SK-N-MC (cell line): ENCODE results near the gene KIF21B.

Source experiments
- DNase-seq: peaks from one replicate; pipeline ENCODE4 v3.0.0-alpha.2; 2011; ENCODE audit warnings: low read depth, low spot score
- H3K27ac ChIP-seq: fragments of 200-600 bp; sonication (generic); 2 replicates; pipeline ENCODE4 v1.5.1; 2016; ENCODE audit warnings: mixed run types
- H3K36me3 ChIP-seq: fragments of 200-600 bp; sonication (generic); 2 replicates; pipeline ENCODE4 v1.6.1; 2017; ENCODE audit warnings: antibody characterized with exemption, low read length, mixed read lengths; ENCODE audit not compliant: insufficient read depth
- H3K4me3 ChIP-seq: fragments of 200-600 bp; sonication (generic); 2 replicates; pipeline ENCODE4 v1.5.1; 2016
- H3K9ac ChIP-seq: fragments of 200-600 bp; sonication (generic); 2 replicates; pipeline ENCODE4 v1.8.0; 2017; ENCODE audit warnings: mixed run types, mixed read lengths; ENCODE audit not compliant: insufficient read length
- H3K9me3 ChIP-seq: fragments of 200-600 bp; sonication (generic); 2 replicates; pipeline ENCODE4 v1.6.1; 2017; ENCODE audit warnings: low read depth, mild to moderate bottlenecking, antibody characterized with exemption, low read length, moderate library complexity, mixed read lengths
- EZH2 ChIP-seq: fragments of 200-600 bp; sonication (generic); IDR thresholded peaks from one replicate; pipeline ENCODE4 v1.6.1; 2017; ENCODE audit warnings: antibody characterized with exemption
- FOXP2 ChIP-seq: optimal IDR thresholded peaks from 2 replicates; pipeline ENCODE3; 2011; ENCODE audit warnings: mild to moderate bottlenecking, moderate library complexity; ENCODE audit not compliant: insufficient read depth; ENCODE audit errors: extremely low read length, control extremely low read depth
- POLR2AphosphoS5 ChIP-seq: IDR thresholded peaks from 2 replicates; pipeline ENCODE4 v1.6.1; 2012; ENCODE audit warnings: mild to moderate bottlenecking, low read depth, low read length, borderline replicate concordance

KIF21B gene

GRCh38 chr1:201016943-201017827, 6.3 kb downstream of the KIF21B start:
- Histone ChIP-seq H3K4me3 (no peak overlapping the region; the same call in 1 of the 2 replicates), H3K9ac (no peak overlapping the region), H3K36me3 (no peaks in the 10 kb centered on the region), H3K27ac (no peak overlapping the region), H3K9me3 (no peaks in the 10 kb centered on the region)
- no peak for TF ChIP-seq EZH2
- TF ChIP-seq FOXP2 = no peak
- no peak for TF ChIP-seq POLR2AphosphoS5
- DNase-seq = no peak

- no peak overlapping the region for H3K27ac ChIP-seq
- no peaks in the 10 kb centered on the region for H3K9me3 ChIP-seq
- H3K4me3 ChIP-seq = peak overlapping the region; percentile 73
- DNase-seq = no peak
- no peaks in the 10 kb centered on the region for H3K36me3 ChIP-seq
- H3K9ac ChIP-seq = no peak overlapping the region
- TF ChIP-seq EZH2 (no peak), POLR2AphosphoS5 (peak; percentile 62; the same call in 1 of the 2 replicates), FOXP2 (peak; percentile 78)
Observed at GRCh38 chr1:201016211-201016651, 7.3 kb downstream of the KIF21B start.

GRCh38 chr1:201015551-201016091, 7.9 kb downstream of the KIF21B start:
- H3K9ac ChIP-seq = no peak overlapping the region
- DNase-seq = no peak

GRCh38 chr1:201014816-201015200, 8.7 kb downstream of the KIF21B start:
- no peaks in the 10 kb centered on the region for H3K36me3 ChIP-seq

More at GRCh38 chr1:201015551-201016091, 7.9 kb downstream of the KIF21B start:
- no peak for TF ChIP-seq EZH2
- no peak for TF ChIP-seq FOXP2
- no peak for TF ChIP-seq POLR2AphosphoS5
- Histone ChIP-seq H3K36me3 (no peaks in the 10 kb centered on the region), H3K4me3 (peak overlapping the region; percentile 73), H3K9me3 (no peaks in the 10 kb centered on the region), H3K27ac (no peak overlapping the region)

GRCh38 chr1:201013991-201014815, 9.3 kb downstream of the KIF21B start:
- H3K9ac ChIP-seq = no peak overlapping the region
- H3K36me3 ChIP-seq = no peaks in the 10 kb centered on the region
- DNase-seq = no peak
- no peak for TF ChIP-seq POLR2AphosphoS5
- TF ChIP-seq EZH2 = no peak
- H3K9me3 ChIP-seq = no peaks in the 10 kb centered on the region
- no peak overlapping the region for H3K4me3 ChIP-seq
- no peak overlapping the region for H3K27ac ChIP-seq

More at GRCh38 chr1:201014816-201015200, 8.7 kb downstream of the KIF21B start:
- Histone ChIP-seq H3K9me3 (no peaks in the 10 kb centered on the region), H3K27ac (no peak overlapping the region), H3K4me3 (no peak overlapping the region), H3K9ac (no peak overlapping the region)
- no peak for DNase-seq
- TF ChIP-seq EZH2 = no peak
- no peak for TF ChIP-seq POLR2AphosphoS5
- TF ChIP-seq FOXP2 = no peak

- Histone ChIP-seq H3K27ac (no peak overlapping the region), H3K4me3 (no peak overlapping the region), H3K36me3 (no peaks in the 10 kb centered on the region), H3K9me3 (no peaks in the 10 kb centered on the region), H3K9ac (no peak overlapping the region)
- no peak for DNase-seq
- no peak for TF ChIP-seq POLR2AphosphoS5
- no peak for TF ChIP-seq FOXP2
- no peak for TF ChIP-seq EZH2
Observed at GRCh38 chr1:201013031-201013485, 10.5 kb downstream of the KIF21B start.

GRCh38 chr1:201011616-201012015, 11.9 kb downstream of the KIF21B start:
- no peak for TF ChIP-seq EZH2
- TF ChIP-seq FOXP2 = no peak
- TF ChIP-seq POLR2AphosphoS5 = no peak
- no peak for DNase-seq
- Histone ChIP-seq H3K36me3 (no peaks in the 10 kb centered on the region), H3K4me3 (no peak overlapping the region), H3K9ac (no peak overlapping the region), H3K9me3 (no peaks in the 10 kb centered on the region), H3K27ac (no peak overlapping the region)
